Activated CD8-positive, alpha-beta memory T cell treated with anti-CD3 and anti-CD28 coated beads, Interleukin-2, amount 50 U/mL, for 1 hour (primary cell): ENCODE measurements around the gene SCUBE1.

Source experiments
- DNase-seq: peaks from one replicate; pipeline ENCODE4 v3.0.0-alpha.2; 2020; ENCODE audit errors: extremely low read depth

The SCUBE1 gene

GRCh38 chr22:43213962-43214361 is 129.2 kb downstream of the SCUBE1 start:
- no peak for DNase-seq

DNA sequence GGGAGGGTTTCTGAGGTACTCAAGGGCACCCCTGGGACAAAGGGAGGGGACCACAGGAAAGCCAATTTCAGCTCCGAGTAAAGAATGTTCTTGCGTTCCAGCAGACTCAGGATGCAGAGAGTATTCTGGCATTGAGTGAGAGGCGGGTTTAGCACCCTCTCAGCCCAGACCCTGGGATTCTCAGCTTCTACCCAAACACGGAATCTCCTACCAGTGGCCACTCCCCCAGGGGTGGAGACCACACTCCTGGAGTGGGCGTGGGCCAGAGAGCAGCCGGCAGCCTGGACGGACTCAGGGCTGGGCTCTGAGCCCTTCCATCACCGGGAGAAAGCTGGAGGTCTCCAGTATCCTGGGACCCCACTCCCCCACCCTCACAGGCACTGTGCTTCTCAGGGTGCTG is 130.1 kb downstream of the SCUBE1 start:
- DNase-seq: no peak

DNA sequence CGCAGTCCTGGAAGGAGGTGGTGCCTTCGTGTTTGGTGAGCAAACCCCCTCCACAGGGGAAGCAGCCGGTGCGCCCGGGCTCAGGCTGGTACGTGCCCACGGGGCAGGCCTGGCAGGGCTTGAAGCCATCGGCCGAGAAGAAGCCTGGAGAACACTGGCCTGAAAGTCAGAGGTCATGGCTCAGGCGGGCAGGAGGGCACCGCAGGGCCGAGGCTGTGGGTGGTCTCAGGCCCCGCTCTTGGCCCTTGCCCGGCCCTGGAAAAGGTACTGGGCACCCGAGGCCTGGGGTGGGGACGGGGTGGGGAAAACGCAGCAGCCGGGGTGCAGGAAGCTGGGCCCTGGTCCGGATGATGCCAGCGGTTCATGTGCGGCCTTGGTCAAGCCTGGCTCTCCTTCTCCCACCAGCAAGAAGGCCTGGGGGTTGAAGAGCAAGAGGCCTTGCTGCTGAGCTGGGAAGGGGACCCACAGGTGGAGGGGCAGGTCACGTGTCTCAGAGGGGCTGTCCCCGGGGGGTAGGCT is 130.7 kb downstream of the SCUBE1 start:
- DNase-seq: no peak

- no peak for DNase-seq
Observed at GRCh38 chr22:43211941-43212433, 131.2 kb downstream of the SCUBE1 start.

DNA sequence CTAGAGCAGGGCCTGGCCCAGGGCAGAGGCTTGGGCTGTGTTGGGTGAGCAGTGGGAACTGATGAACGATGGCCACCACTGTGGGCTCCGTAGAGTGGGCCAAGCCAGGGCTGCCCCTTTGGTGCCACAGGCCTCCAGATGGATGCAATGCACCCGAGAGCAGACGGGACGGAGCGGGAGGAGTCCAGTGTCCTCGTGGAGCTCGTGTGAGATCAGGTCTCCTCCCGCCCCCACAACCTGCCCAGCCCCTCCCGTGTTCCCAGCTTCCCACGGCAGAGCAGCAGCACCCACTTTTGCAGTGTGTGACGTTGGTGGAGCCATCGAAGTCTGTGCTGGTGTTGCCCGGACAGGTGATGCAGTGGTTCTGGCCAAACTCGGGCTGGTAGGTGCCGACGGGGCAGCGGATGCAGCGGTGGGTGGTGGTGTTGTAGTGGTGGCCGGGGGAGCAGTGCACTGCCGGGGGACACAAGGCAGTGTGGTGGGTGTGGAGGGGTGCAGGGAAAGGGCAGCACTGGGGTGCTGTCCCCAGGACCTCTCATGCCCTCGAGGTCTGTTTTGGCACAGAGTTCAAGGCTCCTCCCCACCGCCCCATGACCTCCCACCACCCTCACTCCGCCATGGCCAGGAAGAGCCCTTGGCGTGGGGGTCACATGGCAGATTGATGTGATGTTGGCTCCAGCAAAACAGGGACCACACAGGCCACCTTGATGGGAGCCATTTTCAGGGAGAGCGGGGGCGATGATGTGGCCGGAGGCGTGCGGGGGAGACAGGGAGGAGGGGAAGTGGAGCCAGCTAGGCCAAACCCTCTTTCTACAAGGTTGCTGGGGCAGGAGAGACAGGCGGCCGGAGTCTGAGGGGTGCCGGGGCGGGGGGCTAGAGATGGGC is 132.3 kb downstream of the SCUBE1 start:
- DNase-seq: no peak

GRCh38 chr22:43209971-43210370 is 133.2 kb downstream of the SCUBE1 start:
- no peak for DNase-seq

- no peak for DNase-seq
Observed at GRCh38 chr22:43209523-43209890, 133.7 kb downstream of the SCUBE1 start.

- DNase-seq: no peak
Observed at GRCh38 chr22:43208703-43209522, 134.3 kb downstream of the SCUBE1 start.

GRCh38 chr22:43207849-43208702 is 135.1 kb downstream of the SCUBE1 start:
- no peak for DNase-seq

- DNase-seq: no peak
Observed at GRCh38 chr22:43207386-43207785, 135.8 kb downstream of the SCUBE1 start.

GRCh38 chr22:43206509-43207161 is 136.5 kb downstream of the SCUBE1 start:
- DNase-seq: no peak

GRCh38 chr22:43205748-43206508 is 137.2 kb downstream of the SCUBE1 start:
- no peak for DNase-seq

GRCh38 chr22:43205261-43205691 is 137.9 kb downstream of the SCUBE1 start:
- no peak for DNase-seq

DNA sequence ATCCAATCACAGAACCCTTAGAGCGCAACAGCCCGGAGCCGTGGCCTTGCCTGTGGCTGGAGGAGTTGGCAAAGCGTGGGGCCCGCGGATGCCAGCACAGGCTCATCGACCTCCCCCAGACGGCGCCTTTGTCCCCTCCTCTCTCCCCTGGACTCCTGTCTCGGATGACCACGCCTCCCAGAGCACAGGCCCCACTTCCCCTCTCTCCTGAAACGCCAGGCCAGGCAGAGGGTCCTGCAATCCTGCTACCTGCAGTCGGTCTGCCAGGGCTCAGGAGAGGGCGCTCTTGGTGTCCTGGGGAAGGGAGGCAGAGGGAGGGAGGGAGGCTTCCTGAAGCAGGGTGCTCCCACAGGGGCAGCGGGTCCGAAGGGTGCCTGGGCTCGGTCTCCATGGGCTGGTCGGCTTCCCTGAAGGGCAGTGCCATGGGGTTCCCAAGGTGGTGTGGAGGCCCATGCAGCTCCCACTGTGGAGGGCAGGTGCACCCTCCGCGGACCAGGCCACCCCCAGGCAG is 139.6 kb downstream of the SCUBE1 start:
- DNase-seq: no peak

GRCh38 chr22:43202756-43203410 is 140.3 kb downstream of the SCUBE1 start:
- DNase-seq: no peak

- no peak for DNase-seq
Observed at GRCh38 chr22:43202326-43202725, 140.8 kb downstream of the SCUBE1 start.

- no peak for DNase-seq
Observed at GRCh38 chr22:43201486-43202219, 141.5 kb downstream of the SCUBE1 start.

DNA sequence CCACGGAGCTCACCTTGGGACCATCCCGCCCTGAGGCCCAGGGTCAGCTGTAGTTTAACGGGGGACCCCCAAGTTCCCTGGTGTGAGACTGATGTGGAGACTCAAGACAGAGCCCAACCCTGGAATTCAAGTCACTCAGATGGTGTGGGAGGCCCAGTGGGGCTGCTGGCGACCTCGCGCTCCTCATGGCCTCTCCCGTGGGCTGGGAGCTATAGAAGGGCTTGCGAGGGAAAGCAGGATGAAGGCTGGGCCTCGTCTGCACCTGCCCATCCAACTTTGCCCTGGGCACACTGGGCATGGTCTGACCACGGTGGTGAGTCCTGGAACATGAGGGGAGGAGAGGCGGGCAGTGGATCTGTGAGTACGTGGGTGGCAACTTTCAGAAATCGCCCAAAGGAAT is 142.6 kb downstream of the SCUBE1 start:
- DNase-seq: no peak

DNA sequence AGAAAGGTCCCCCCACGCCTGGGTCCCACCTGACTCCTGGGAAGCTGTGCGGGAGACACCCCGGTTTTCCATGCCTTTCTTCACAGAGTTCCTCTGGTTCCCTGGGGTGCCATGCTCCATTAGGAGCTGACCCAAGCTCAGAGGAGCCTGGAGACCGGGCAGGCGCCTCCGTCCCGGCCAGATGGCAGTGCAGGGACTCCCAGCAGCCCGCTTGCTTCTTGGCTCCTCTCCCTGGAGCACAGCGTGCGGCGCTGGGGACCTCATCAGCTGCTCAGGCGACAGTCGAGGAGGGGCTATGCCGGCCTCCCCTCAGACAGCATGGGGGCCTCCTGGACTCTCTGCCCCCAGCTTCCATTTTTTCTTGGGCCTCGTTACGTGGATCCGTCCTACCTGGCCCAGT is 143.1 kb downstream of the SCUBE1 start:
- DNase-seq: no peak
